Measurements from ENCODE around the gene POU3F2. TPM values are rescaled to one million over a fixed set of nuclear protein-coding genes. Genes with fewer than 3 reads are reported as not detected.

POU3F2 gene
- total RNA-seq, 2 experiments from 2014 or later: not detected

DNA sequence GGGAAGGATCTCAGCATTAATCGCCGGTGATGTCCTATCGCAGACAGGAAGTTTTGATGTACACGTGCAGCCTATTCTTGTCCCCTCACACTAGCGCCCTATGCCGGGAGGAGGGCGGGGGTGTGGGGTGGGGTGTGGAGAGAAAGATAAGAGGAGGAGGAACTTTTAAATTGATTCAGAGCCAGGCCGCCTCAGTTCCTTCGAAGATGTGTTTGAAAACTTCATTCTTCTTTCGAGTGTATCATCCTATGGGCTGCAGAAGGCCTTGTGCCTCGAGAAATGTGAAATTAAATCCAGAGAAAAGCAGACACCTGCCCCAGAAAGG is 2.5 kb upstream of the POU3F2 start:
- Mint-ChIP-seq H3K4me1 (peaks cover 52% of the 10 kb centered on the region), H3K27me3 (peaks cover 67% of the 10 kb centered on the region), H3K27ac (no peak overlapping the region), H3K36me3 (ENCODE audit: low read depth) (no peaks in the 10 kb centered on the region), H3K4me3 (peak overlapping the region; percentile 41), H3K9me3 (ENCODE audit: low read depth) (no peaks in the 10 kb centered on the region)
- ATAC-seq (no peak), DNase-seq (no peak)
- ChIA-PET POLR2A (no interaction called here), CTCF (interaction anchor here (2.5 kb wide), 1 partner anchor 14 kb away, joined by 11 read pairs; no protein-coding TSS in a partner anchor)
- intact Hi-C loops (cut with DNase I, micrococcal nuclease): loop anchor here (2.0 to 10.0 kb wide), 7 partner anchors 13 to 1633 kb away; partner anchors contain the start of genes FBXL4 (in 1 of the 2), MMS22L (in 1 of the 2), PRDM13 (in 1 of the 2) and SIM1 (in 1 of the 2)

- Mint-ChIP-seq H3K9me3 (ENCODE audit: low read depth) (no peaks in the 10 kb centered on the region), H3K27ac (no peak overlapping the region), H3K4me3 (peak overlapping the region; percentile 75), H3K27me3 (peaks cover 65% of the 10 kb centered on the region), H3K4me1 (peaks cover 52% of the 10 kb centered on the region), H3K36me3 (ENCODE audit: low read depth) (no peaks in the 10 kb centered on the region)
- ATAC-seq (no peak), DNase-seq (peak; percentile 37)
- ChIA-PET POLR2A (no interaction called here), CTCF (interaction anchor here (2.5 kb wide), 1 partner anchor 13 kb away, joined by 11 read pairs; no protein-coding TSS in a partner anchor)
- intact Hi-C loops (cut with DNase I, micrococcal nuclease): loop anchor here (1.0 to 10.0 kb wide), 8 partner anchors 9 to 1632 kb away; partner anchors contain the start of genes FBXL4 (in 1 of the 2), MMS22L (in 1 of the 2), PRDM13 (in 1 of the 2) and SIM1 (in 1 of the 2)
Measured at GRCh38 chr6:98832284-98833056, 1.9 kb upstream of the POU3F2 start.

DNA sequence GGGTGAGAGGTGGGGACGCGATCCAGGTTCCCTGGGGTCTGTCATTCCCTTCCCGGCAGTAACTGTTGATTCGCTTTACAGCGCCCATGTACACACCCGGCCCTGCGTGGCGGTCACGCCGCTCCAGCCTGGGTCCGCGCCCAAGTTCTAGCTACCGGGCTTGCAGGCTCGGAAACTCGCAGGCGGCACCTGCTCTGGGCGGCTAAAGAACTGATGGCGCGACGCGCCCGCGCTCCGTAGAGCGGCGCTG is 1.4 kb upstream of the POU3F2 start:
- DNase-seq (peak; percentile 59), ATAC-seq (peak; percentile 37)
- ChIA-PET CTCF (no interaction called here), POLR2A (no interaction called here)
- Mint-ChIP-seq H3K9me3 (ENCODE audit: low read depth) (no peaks in the 10 kb centered on the region), H3K4me3 (peak overlapping the region; percentile 75), H3K4me1 (peaks cover 52% of the 10 kb centered on the region), H3K36me3 (ENCODE audit: low read depth) (no peaks in the 10 kb centered on the region), H3K27me3 (peaks cover 69% of the 10 kb centered on the region), H3K27ac (no peak overlapping the region)
- intact Hi-C loops (cut with DNase I, micrococcal nuclease): loop anchor here (1.0 to 10.0 kb wide), 8 partner anchors 8 to 1632 kb away; partner anchors contain the start of genes FBXL4 (in 1 of the 2), MMS22L (in 1 of the 2), PRDM13 (in 1 of the 2) and SIM1 (in 1 of the 2)

DNA sequence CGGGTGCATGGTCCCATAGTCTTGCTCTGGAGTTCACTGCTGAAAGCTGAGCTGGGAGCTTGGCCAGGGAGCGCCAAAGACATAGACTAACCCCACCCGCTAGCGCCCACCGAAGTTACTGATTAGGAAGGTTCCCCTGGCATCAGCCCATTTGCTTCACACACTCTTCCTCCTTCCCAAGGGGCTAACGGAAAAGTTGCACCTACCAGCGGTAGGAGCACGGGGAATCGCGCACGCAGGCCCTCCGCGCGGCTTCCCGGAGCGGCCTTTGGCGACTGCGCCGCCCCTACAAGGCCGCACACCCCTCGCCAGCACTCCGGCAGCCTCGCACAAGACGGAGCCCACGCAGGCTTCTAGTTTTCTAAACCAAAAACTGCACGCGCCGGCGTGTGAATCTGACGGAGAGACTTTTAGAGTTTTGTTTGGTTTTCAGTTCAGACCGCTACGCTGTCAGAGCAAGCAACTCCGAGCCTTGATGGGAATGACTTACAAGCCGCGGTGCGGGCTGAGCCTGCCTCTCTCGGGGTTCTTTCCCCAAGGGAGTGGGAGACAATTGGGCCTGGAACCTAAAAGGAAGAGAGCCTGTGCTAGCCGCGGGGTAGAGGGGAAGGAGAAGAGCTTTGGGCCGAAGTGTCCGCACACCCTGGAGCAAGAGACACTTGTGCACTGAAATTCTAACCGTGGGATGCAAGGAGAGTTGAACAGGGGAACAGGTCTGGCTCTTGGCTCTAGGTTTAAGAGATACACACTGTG is 891 bp upstream of the POU3F2 start:
- peaks cover 69% of the 10 kb centered on the region for H3K27me3 Mint-ChIP-seq
- H3K36me3 Mint-ChIP-seq (ENCODE audit: low read depth): no peaks in the 10 kb centered on the region
- peak overlapping the region; percentile 75 for H3K4me3 Mint-ChIP-seq
- peaks cover 48% of the 10 kb centered on the region for H3K4me1 Mint-ChIP-seq
- H3K27ac Mint-ChIP-seq: no peak overlapping the region
- POLR2A ChIA-PET: no interaction called here
- intact Hi-C loops (cut with DNase I, micrococcal nuclease): loop anchor here (1.0 to 10.0 kb wide), 9 partner anchors 8 to 1631 kb away; partner anchors contain the start of genes FBXL4 (in 1 of the 2), MMS22L (in 1 of the 2), PRDM13 (in 1 of the 2) and SIM1 (in 1 of the 2)
- CTCF ChIA-PET: interaction anchor here (0.9 to 1.6 kb wide), 2 partner anchors 12 to 1338 kb away, joined by 4 to 5 read pairs; no protein-coding TSS in a partner anchor
- DNase-seq: peak; percentile 47
- peak; percentile 12 for ATAC-seq
- no peaks in the 10 kb centered on the region for H3K9me3 Mint-ChIP-seq (ENCODE audit: low read depth)

DNA sequence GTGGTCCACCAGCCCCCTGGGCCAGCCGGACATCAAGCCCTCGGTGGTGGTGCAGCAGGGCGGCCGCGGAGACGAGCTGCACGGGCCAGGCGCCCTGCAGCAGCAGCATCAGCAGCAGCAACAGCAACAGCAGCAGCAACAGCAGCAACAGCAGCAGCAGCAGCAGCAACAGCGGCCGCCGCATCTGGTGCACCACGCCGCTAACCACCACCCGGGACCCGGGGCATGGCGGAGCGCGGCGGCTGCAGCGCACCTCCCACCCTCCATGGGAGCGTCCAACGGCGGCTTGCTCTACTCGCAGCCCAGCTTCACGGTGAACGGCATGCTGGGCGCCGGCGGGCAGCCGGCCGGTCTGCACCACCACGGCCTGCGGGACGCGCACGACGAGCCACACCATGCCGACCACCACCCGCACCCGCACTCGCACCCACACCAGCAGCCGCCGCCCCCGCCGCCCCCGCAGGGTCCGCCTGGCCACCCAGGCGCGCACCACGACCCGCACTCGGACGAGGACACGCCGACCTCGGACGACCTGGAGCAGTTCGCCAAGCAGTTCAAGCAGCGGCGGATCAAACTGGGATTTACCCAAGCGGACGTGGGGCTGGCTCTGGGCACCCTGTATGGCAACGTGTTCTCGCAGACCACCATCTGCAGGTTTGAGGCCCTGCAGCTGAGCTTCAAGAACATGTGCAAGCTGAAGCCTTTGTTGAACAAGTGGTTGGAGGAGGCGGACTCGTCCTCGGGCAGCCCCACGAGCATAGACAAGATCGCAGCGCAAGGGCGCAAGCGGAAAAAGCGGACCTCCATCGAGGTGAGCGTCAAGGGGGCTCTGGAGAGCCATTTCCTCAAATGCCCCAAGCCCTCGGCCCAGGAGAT is 1.0 kb downstream of the POU3F2 start:
- Mint-ChIP-seq H3K27me3 (peaks cover 66% of the 10 kb centered on the region), H3K27ac (no peak overlapping the region), H3K4me1 (peaks cover 41% of the 10 kb centered on the region), H3K36me3 (ENCODE audit: low read depth) (no peaks in the 10 kb centered on the region), H3K4me3 (no peak overlapping the region), H3K9me3 (ENCODE audit: low read depth) (no peaks in the 10 kb centered on the region)
- POLR2A ChIA-PET: no interaction called here
- CTCF ChIA-PET: interaction anchor here (1.6 kb wide), 1 partner anchor 10 kb away, joined by 4 read pairs; no protein-coding TSS in a partner anchor
- peak; percentile 27 for DNase-seq
- intact Hi-C loops (cut with DNase I, micrococcal nuclease): loop anchor here in 1 of 2 experiments (10.0 kb wide), 2 partner anchors 779 to 1629 kb away; partner anchors contain the start of gene SIM1
- ATAC-seq: no peak

DNA sequence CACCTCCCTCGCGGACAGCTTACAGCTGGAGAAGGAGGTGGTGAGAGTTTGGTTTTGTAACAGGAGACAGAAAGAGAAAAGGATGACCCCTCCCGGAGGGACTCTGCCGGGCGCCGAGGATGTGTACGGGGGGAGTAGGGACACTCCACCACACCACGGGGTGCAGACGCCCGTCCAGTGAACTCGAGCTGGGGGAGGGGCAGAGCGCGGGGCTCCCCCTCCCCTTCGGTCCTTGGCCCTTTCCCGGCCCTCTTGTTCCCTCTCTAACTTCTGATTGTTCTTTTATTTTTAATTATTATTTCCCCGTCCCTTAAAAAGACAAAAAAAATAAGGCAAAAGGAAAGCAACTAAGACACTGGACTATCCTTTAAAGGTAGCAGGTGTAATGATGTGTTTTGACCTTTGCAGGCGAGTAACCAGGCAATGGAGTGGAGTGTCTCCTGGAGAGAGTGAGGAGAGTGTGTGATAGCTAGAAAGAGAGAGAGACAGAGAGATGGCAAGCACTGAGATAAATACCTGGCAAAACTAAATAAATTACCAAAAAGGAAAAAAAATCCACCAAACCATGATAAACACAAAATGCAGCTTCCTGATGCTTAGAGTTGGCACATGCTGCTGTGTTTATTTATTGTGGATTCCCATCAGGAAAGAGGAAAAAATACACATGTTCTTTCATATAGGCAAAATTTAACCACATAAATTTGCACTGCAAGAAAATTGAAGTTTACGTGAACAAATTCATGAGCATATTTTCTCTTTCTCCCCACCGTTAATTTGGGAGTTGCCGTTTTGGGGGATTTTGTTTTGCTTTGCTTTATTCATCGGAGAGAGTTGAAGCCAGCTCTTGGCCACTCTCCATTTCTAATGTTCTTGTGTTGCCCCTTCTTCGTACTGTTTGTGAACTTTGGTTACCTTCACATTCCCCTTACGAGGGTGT is 1.9 kb downstream of the POU3F2 start:
- no peak overlapping the region for H3K4me3 Mint-ChIP-seq
- H3K9me3 Mint-ChIP-seq (ENCODE audit: low read depth): no peaks in the 10 kb centered on the region
- CTCF ChIA-PET: interaction anchor here (0.6 to 1.2 kb wide), 2 partner anchors 9 to 10 kb away, joined by 3 read pairs; no protein-coding TSS in a partner anchor
- intact Hi-C loops (cut with DNase I, micrococcal nuclease): loop anchor here in 1 of 2 experiments (10.0 kb wide), 2 partner anchors 779 to 1629 kb away; partner anchors contain the start of gene SIM1
- no peak overlapping the region for H3K27ac Mint-ChIP-seq
- POLR2A ChIA-PET: no interaction called here
- H3K36me3 Mint-ChIP-seq (ENCODE audit: low read depth): no peaks in the 10 kb centered on the region
- H3K4me1 Mint-ChIP-seq: peaks cover 35% of the 10 kb centered on the region
- peaks cover 63% of the 10 kb centered on the region for H3K27me3 Mint-ChIP-seq
- ATAC-seq: no peak
- no peak for DNase-seq

DNA sequence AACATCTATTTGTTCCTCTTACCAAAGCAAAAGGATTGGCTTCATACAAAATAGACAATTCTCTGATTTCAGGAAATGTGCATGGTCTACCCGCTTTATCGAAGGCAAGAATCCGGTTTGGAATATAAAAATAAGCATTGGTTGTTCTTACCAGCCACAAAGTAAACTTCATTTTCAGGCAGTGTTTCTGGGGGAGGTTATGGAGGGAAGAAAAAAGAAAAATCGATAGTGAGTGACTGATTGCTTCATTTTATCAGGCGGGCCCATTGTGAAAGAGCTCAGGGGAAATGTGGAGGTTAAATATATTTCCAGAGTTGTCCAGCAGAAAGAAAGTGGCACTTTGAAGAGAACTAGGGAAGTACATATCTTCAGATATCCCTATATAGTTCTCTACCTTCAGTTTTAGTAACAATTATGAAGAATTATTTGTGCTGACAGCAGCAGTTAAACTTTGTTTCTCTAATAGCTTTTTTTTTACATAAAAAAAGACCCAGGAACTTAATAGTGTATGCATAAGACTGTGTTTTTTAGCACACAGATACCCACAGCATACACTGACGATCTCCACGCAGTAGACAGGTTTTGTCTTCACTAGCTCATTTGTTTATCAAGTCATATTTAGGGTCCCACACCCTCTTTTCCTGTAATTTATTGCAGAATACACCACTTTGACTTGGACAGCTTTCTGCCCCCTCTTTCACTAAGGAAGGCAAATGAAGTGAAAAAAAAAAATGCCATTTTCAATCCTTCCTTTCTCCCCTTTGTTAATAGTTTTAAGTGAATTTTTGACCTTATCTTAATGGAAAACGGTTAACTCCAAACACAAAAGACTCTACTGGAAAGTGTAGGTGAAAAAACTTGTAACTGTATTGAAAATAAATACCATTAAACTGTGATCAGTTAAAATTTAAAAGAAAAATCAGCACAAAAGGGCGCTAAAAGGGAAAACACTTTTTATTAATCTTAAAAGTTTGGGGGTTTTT is 2.9 kb downstream of the POU3F2 start:
- POLR2A ChIA-PET: interaction anchor here (0.6 kb wide), 1 partner anchor 1357 kb away, joined by 6 read pairs; no protein-coding TSS in a partner anchor
- Mint-ChIP-seq H3K27ac (no peak overlapping the region), H3K4me1 (peaks cover 27% of the 10 kb centered on the region), H3K4me3 (no peak overlapping the region), H3K27me3 (peaks cover 65% of the 10 kb centered on the region), H3K9me3 (ENCODE audit: low read depth) (no peaks in the 10 kb centered on the region), H3K36me3 (ENCODE audit: low read depth) (no peaks in the 10 kb centered on the region)
- DNase-seq (no peak), ATAC-seq (no peak)
- intact Hi-C loops (cut with DNase I, micrococcal nuclease): loop anchor here in 1 of 2 experiments (10.0 kb wide), 2 partner anchors 778 to 1628 kb away; partner anchors contain the start of gene SIM1
- CTCF ChIA-PET: interaction anchor here (0.6 to 1.2 kb wide), 3 partner anchors 8 to 37 kb away, joined by 3 to 4 read pairs (median 3); no protein-coding TSS in a partner anchor

- Mint-ChIP-seq H3K27ac (no peak overlapping the region), H3K27me3 (peaks cover 65% of the 10 kb centered on the region), H3K36me3 (ENCODE audit: low read depth) (no peaks in the 10 kb centered on the region), H3K9me3 (ENCODE audit: low read depth) (no peaks in the 10 kb centered on the region), H3K4me1 (peaks cover 24% of the 10 kb centered on the region), H3K4me3 (no peak overlapping the region)
- intact Hi-C loops (cut with DNase I, micrococcal nuclease): loop anchor here in 1 of 2 experiments (10.0 kb wide), 2 partner anchors 777 to 1627 kb away; partner anchors contain the start of gene SIM1
- ATAC-seq: no peak
- CTCF ChIA-PET: interaction anchor here (0.8 to 1.0 kb wide), 2 partner anchors 9 to 37 kb away, joined by 3 to 4 read pairs; no protein-coding TSS in a partner anchor
- POLR2A ChIA-PET: no interaction called here
- no peak for DNase-seq
Measured at GRCh38 chr6:98838032-98838431, 3.7 kb downstream of the POU3F2 start.

DNA sequence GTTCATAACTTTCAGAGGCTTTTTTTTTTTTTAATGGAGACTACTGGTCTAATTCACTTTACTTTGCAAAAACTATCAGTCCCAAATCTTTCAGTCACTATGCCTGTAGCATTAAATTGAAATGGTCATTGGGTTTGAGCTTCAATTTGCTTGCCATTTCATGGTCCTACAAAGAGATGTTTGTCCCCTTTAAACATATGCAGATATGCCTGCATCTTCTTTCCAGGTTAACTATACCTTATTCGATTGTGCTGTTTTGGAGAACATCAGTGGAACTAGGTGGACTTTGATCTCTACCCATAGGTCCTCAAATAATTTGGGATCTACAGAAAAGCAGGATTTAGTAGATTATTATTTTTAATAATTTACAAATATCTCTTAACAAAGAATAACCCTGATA is 4.6 kb downstream of the POU3F2 start:
- H3K4me1 Mint-ChIP-seq: peaks cover 17% of the 10 kb centered on the region
- ChIA-PET CTCF (no interaction called here), POLR2A (no interaction called here)
- H3K27ac Mint-ChIP-seq: no peak overlapping the region
- intact Hi-C loops (cut with DNase I, micrococcal nuclease): loop anchor here in 1 of 2 experiments (10.0 kb wide), 2 partner anchors 776 to 1626 kb away; partner anchors contain the start of gene SIM1
- no peak overlapping the region for H3K4me3 Mint-ChIP-seq
- no peaks in the 10 kb centered on the region for H3K36me3 Mint-ChIP-seq (ENCODE audit: low read depth)
- DNase-seq (no peak), ATAC-seq (no peak)
- no peaks in the 10 kb centered on the region for H3K9me3 Mint-ChIP-seq (ENCODE audit: low read depth)
- H3K27me3 Mint-ChIP-seq: peaks cover 62% of the 10 kb centered on the region
